GM19463 (cell line): ENCODE measurements around the gene GNB2.
"Not testable (repeated sequence)": the region's sequence is repeated elsewhere in the genome, so short reads cannot be mapped to it uniquely, and the experiment has no call there.

ENCODE experiments used
- ATAC-seq: cut with Tn5 transposase; IDR thresholded peaks from one replicate; pipeline ENCODE4 v1.9.1; 2021; ENCODE audit warnings: mild to moderate bottlenecking, moderate library complexity; ENCODE audit not compliant: unreplicated experiment

GNB2 gene

GRCh38 chr7:100693312-100694097 is 20.0 kb downstream of the GNB2 start:
- peak; percentile 4 for ATAC-seq

DNA sequence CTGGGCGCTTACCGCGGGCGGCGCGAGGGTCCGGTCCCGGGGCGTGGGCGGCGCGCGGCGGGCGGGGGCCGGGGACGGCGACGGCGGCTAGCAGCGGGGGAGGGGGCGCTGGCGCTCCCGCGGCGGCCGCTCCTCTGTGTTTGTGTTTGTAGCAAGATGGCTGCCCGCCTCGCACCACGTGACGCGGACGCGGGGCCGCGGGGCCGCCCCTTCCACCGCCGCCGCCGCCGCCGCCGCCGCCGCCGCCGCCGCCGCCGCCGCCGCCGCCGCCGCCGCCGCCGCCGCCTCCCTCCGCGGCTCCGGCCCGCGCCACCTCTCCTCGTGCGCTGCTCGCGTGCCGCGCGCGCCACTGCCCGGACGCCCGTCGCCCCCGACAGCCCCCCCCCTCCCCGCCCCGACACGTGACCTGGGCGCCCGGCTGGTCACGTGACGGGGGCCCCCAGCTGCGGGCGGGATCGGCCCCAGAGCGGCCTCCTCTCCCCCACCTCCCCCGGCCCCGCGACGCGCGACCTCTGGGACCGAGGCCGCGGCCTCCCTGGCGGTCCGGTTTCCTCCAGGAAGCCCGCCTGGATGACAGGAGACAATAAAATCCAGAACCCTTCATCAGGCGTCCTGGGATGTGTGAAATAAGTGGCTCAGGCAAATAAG is 20.7 kb downstream of the GNB2 start, which contains the start of gene GIGYF1:
GIGYF1 (minus strand) TSS at position 153 of the 648 bp plus-strand sequence. CDS start 6,012 bp downstream, outside the sequence.
- ATAC-seq, result peak; percentile 43

- no peak for ATAC-seq
Observed at GRCh38 chr7:100696123-100696521, 22.6 kb downstream of the GNB2 start.

DNA sequence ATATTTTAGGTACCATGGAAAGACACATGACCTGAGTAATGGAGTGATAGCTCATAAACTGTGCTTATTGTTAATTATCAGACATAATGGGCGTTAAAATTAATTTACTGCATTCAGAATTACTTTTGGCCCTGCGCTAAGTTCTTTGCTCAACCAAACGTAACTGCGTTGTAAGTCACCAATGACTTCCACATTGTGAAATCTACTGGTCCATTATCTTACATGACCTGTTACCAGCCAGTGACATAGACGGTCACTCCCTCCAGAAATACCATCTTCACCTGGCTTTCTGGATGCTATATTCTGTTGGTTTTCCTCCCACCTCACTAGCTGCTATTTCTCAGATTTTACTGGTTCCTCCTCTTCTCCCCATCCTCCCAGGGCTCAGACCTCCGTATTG is 25.5 kb downstream of the GNB2 start:
- no peak for ATAC-seq

- not testable (repeated sequence) for ATAC-seq
Observed at GRCh38 chr7:100701089-100701488, 27.5 kb downstream of the GNB2 start.

DNA sequence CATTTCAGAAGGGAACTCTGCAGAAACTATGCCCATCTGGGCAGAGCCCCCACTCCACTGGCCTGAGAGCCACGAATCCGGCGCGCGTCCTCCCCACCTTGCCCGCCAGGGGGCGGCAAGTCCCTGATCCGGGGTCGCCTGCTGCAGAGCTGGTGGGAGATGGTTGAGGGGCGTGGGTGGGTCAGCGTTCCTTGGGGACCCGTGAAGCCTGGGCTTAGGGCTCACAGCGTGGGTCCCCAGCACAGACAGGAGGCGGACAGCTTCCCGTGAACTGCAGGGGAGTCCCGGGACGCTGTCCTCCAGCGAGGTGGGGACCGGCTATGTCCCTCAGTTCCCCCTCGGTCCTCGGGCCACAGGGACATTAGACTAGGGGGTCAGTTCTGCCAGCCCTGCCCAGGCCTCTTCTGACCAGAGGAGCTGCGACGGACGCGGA is 31.8 kb downstream of the GNB2 start:
- ATAC-seq, result peak; percentile 56

DNA sequence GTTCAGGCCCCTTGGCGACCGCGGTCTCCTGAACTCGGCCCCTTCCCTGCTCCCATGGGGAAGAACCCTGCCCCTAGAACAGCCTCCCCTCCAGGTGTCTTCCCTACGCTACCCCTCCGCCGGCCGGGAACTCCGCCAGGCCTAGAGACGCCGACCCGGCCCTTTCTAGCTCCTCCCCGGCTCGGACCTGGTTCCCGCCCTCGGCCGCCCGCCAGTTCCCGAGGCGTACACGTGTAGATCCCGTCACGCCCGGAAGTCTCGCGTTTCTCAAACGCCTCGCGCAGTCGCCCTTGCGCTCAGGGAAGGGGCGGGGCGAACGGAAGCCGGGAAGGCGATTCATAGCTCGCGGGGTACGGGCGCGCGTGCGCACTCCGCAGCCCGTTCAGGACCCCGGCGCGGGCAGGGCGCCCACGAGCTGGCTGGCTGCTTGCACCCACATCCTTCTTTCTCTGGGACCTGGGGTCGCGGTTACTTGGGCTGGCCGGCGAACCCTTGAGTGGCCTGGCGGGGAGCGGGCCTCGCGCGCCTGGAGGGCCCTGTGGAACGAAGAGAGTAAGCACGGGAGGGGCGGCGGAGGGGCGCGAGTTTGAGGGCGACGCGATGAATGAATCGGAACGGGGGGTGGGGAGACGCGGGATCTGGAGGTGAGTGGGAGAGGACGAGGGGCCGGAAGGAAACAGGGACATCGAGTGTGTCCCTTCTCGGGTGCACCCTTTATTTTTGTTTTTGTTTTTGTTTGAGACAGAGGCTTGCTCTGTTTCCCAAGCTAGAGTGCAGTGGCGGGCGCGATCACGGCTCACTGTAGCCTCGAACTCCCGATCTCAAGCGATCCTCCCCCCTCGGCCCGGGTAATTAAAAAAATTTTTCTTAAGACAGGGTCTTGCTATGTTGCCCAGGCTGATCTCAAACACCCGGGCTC is 32.5 kb downstream of the GNB2 start, which contains the start of gene POP7:
POP7 (plus strand) TSS at position 369 of the 919 bp plus-strand sequence. CDS start 710 bp downstream, outside the sequence.
- peak; percentile 92 for ATAC-seq

GRCh38 chr7:100706672-100707311 is 33.3 kb downstream of the GNB2 start:
- ATAC-seq, result no peak

DNA sequence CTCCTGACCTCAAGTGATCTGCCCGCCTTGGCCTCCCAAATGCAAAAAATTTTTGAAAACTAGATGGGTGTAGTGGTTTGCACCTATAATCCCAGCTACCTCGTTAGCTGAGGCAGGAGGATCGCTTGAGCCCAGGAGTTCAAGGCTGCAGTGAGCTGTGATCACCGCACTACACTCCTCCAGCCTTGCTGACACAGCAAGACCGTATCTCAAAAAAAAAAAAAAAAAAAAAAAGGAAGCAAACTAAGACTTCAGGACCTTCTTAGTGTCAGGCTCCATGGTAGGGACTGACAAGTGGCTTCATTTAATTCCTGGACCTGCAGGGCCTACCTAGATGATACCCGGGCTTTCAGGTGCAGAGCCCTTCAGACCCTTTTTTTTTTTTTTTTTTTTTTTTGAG is 34.9 kb downstream of the GNB2 start:
- no peak for ATAC-seq

DNA sequence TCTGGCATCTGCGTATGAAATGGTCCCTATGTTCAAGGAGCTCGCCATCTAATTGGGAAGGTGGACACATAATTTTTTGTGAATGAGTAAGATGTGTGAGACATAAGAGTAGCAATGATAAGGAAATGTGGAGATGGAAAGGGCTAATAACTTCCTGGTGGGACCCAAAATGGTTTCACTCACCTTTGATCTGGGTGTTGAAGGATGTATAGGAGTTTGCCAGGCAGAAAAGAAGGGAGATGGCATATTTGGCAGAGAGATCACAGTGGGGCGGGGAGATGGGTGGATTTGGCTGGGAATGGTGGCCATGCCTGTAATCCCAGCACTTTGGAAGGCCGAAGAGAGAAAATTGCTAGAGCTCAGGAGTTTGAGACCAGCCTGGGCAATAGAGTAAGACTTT is 36.9 kb downstream of the GNB2 start:
- ATAC-seq, result no peak

DNA sequence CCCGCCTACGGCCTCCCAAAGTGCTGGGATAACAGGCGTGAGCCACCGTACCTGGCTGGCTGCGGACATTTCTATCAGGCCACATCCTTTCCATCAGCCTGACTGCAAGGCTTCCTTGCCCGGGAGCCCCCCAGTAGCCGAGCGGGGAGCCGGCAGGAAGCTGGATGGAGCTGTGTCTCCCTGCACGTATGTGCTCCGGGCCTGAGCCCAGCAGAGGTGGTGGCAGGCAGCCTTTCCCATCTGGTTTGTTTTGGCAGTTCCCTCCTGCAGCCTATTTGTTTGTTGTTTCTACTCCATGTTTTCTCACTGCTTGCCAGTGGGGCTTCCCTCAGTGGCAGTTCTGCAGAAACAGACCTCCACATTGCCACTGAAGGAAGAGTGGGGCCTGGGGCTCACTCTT is 37.8 kb downstream of the GNB2 start:
- ATAC-seq, result no peak

GRCh38 chr7:100714725-100715124 is 41.2 kb downstream of the GNB2 start:
- no peak for ATAC-seq

GRCh38 chr7:100717073-100717472 is 43.5 kb downstream of the GNB2 start:
- not testable (repeated sequence) for ATAC-seq

DNA sequence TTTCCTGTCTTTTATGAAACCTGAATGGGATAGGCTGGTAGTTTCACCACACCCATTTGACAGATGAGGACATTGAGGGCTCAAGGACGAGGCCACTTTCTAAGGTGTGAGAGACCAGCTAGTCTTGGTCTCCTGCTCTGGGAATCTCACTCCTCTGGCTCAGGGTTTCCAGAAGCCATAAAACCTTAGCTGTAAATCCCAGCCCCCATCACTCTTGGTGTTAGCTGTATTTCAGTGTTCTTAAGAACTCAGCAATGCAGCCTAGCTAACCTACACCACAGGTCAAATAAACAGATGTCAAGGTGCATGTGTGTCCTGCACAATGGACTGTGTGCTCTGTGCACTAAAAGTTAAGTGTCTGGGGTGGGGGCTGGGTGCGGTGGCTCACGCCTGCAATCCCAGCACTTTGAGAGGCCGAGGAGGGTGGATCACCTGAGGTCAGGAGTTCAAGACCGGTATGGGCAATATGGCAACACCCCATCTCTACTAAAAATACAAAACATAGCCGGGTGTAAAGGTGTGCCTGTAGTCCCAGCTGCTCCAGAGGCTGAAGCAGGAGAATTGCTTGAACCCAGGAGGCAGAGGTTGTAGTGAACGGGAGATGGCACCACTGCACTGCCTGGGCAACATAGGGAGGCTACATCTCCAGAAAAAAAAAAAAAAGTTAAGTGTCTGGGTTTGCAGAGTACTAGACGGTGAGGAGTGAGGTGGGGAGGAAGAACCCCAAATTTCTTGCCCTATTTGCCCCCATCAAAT is 46.2 kb downstream of the GNB2 start:
- no peak for ATAC-seq

- ATAC-seq, result no peak
Observed at GRCh38 chr7:100720279-100720670, 46.7 kb downstream of the GNB2 start, which contains the start of gene EPO. TSS of gene EPO (plus strand) at chr7:100720468. CDS start at chr7:100720981, 513 bp downstream.

DNA sequence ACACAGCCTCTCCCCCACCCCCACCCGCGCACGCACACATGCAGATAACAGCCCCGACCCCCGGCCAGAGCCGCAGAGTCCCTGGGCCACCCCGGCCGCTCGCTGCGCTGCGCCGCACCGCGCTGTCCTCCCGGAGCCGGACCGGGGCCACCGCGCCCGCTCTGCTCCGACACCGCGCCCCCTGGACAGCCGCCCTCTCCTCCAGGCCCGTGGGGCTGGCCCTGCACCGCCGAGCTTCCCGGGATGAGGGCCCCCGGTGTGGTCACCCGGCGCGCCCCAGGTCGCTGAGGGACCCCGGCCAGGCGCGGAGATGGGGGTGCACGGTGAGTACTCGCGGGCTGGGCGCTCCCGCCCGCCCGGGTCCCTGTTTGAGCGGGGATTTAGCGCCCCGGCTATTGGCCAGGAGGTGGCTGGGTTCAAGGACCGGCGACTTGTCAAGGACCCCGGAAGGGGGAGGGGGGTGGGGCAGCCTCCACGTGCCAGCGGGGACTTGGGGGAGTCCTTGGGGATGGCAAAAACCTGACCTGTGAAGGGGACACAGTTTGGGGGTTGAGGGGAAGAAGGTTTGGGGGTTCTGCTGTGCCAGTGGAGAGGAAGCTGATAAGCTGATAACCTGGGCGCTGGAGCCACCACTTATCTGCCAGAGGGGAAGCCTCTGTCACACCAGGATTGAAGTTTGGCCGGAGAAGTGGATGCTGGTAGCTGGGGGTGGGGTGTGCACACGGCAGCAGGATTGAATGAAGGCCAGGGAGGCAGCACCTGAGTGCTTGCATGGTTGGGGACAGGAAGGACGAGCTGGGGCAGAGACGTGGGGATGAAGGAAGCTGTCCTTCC is 47.3 kb downstream of the GNB2 start:
- no peak for ATAC-seq

DNA sequence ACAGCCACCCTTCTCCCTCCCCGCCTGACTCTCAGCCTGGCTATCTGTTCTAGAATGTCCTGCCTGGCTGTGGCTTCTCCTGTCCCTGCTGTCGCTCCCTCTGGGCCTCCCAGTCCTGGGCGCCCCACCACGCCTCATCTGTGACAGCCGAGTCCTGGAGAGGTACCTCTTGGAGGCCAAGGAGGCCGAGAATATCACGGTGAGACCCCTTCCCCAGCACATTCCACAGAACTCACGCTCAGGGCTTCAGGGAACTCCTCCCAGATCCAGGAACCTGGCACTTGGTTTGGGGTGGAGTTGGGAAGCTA is 47.9 kb downstream of the GNB2 start:
- no peak for ATAC-seq

- ATAC-seq, result no peak
Observed at GRCh38 chr7:100722480-100723212, 49.1 kb downstream of the GNB2 start.
